HEK293 (cell line): ENCODE data around the gene MAPK9.
A peak's percentile ranks its signal among the peaks of the same experiment; 100 is the strongest.

Experiments
- CTCF ChIA-PET: fragments of 350-600 bp; formaldehyde crosslinking; extraction: SDS; loops from one replicate; lab custom pipeline; 2021; ENCODE audit warnings: antibody characterized with exemption; lab: Yijun Ruan, JAX
- POLR2A ChIA-PET: fragments of 300-600 bp; formaldehyde crosslinking; extraction: SDS; loops from one replicate; lab custom pipeline; 2020; ENCODE audit warnings: antibody characterized with exemption, inconsistent platforms; lab: Yijun Ruan, JAX
- H3K27ac ChIP-seq: fragments of 200-500 bp; sonication (Bioruptor generic); 2 replicates; pipeline ENCODE4 v1.5.1; 2014; ENCODE audit warnings: low read depth, low read length, control low read depth, inconsistent platforms; ENCODE audit errors: extremely low read depth
- H3K36me3 ChIP-seq, 2 experiments: fragments of 200-500 bp in 1 of 2; sonication (Bioruptor generic) in 1 of 2; 1 replicate in 1 of 2; 2 replicates in 1 of 2; pipeline ENCODE4 v1.5.1; 2014 to 2017; ENCODE audit warnings: inconsistent platforms in 2 of 2, low read length in 2 of 2; ENCODE audit not compliant: control insufficient read depth in 2 of 2, insufficient read depth in 1 of 2
- H3K4me1 ChIP-seq: fragments of 200-500 bp; sonication (Bioruptor generic); 2 replicates; pipeline ENCODE4 v1.5.1; 2014; ENCODE audit warnings: mild to moderate bottlenecking, low read length, inconsistent platforms; ENCODE audit not compliant: control insufficient read depth, insufficient read depth
- H3K4me3 ChIP-seq: 2 replicates; pipeline ENCODE4 v1.5.1; 2011; ENCODE audit warnings: low read depth, mild to moderate bottlenecking, control low read depth, low read length, moderate library complexity
- H3K9me3 ChIP-seq: fragments of 200-500 bp; sonication (Bioruptor generic); 2 replicates; pipeline ENCODE4 v1.5.1; 2014; ENCODE audit warnings: low read depth, low read length, inconsistent platforms; ENCODE audit not compliant: control insufficient read depth, insufficient read depth
- HOXC10 ChIP-seq: sonication (generic); formaldehyde crosslinking; IDR thresholded peaks from 2 replicates; pipeline ENCODE4 v1.8.1; 2023; ENCODE audit warnings: mild to moderate bottlenecking, missing genetic modification reagents
- SP7 ChIP-seq: fragments of 450-650 bp; formaldehyde crosslinking; IDR thresholded peaks from 2 replicates; pipeline ENCODE4 v1.5.1; 2016; ENCODE audit warnings: missing biosample characterization, missing genetic modification characterization
- TRIM28 ChIP-seq: IDR thresholded peaks from 2 replicates; pipeline ENCODE4 v1.6.1; 2011; ENCODE audit warnings: low read length, control low read depth, borderline replicate concordance
- ZBTB17 ChIP-seq: fragments of 450-650 bp; formaldehyde crosslinking; IDR thresholded peaks from 2 replicates; pipeline ENCODE4 v1.5.1; 2016; ENCODE audit warnings: missing biosample characterization, missing genetic modification characterization
- ZBTB8A ChIP-seq: fragments of 450-650 bp; formaldehyde crosslinking; IDR thresholded peaks from 2 replicates; pipeline ENCODE4 v1.5.1; 2016; ENCODE audit warnings: missing biosample characterization, missing genetic modification characterization
- ZEB2 ChIP-seq: fragments of 450-650 bp; formaldehyde crosslinking; IDR thresholded peaks from 2 replicates; pipeline ENCODE4 v1.5.1; 2016; ENCODE audit warnings: missing biosample characterization, missing genetic modification characterization
- ZIC2 ChIP-seq: fragments of 450-650 bp; formaldehyde crosslinking; IDR thresholded peaks from 2 replicates; pipeline ENCODE4 v1.5.1; 2016; ENCODE audit warnings: missing biosample characterization, missing genetic modification characterization
- ZNF132 ChIP-seq: fragments of 450-650 bp; formaldehyde crosslinking; IDR thresholded peaks from 2 replicates; pipeline ENCODE4 v1.5.1; 2017; ENCODE audit warnings: missing biosample characterization, missing genetic modification characterization, borderline replicate concordance
- ZNF184 ChIP-seq: fragments of 450-650 bp; IDR thresholded peaks from 2 replicates; pipeline ENCODE4 v1.5.1; 2018; ENCODE audit warnings: missing biosample characterization, mild to moderate bottlenecking, missing genetic modification characterization
- ZNF366 ChIP-seq: fragments of 450-650 bp; formaldehyde crosslinking; conservative IDR thresholded peaks from 2 replicates; pipeline ENCODE4 v1.5.1; 2016; ENCODE audit warnings: missing biosample characterization, missing genetic modification characterization
- ZNF391 ChIP-seq: fragments of 450-650 bp; formaldehyde crosslinking; IDR thresholded peaks from 2 replicates; pipeline ENCODE4 v1.5.1; 2016; ENCODE audit warnings: low read depth, missing biosample characterization, missing genetic modification characterization, borderline replicate concordance
- ZNF433 ChIP-seq: fragments of 450-650 bp; formaldehyde crosslinking; IDR thresholded peaks from 2 replicates; pipeline ENCODE4 v1.5.1; 2016; ENCODE audit warnings: missing biosample characterization, missing genetic modification characterization, low read depth
- ZNF473 ChIP-seq: fragments of 450-650 bp; formaldehyde crosslinking; IDR thresholded peaks from 2 replicates; pipeline ENCODE4 v1.5.1; 2017; ENCODE audit warnings: missing biosample characterization, missing genetic modification characterization
- ZNF488 ChIP-seq: fragments of 450-650 bp; formaldehyde crosslinking; IDR thresholded peaks from 2 replicates; pipeline ENCODE4 v1.5.1; 2016; ENCODE audit warnings: missing biosample characterization, missing genetic modification characterization
- ZNF585B ChIP-seq: fragments of 450-650 bp; formaldehyde crosslinking; IDR thresholded peaks from 2 replicates; pipeline ENCODE4 v1.5.1; 2016; ENCODE audit warnings: missing biosample characterization, missing genetic modification characterization
- ZNF629 ChIP-seq: fragments of 450-650 bp; formaldehyde crosslinking; IDR thresholded peaks from 2 replicates; pipeline ENCODE4 v1.5.1; 2017; ENCODE audit warnings: missing biosample characterization, missing genetic modification characterization
- ZNF654 ChIP-seq: fragments of 450-650 bp; formaldehyde crosslinking; IDR thresholded peaks from 2 replicates; pipeline ENCODE4 v1.5.1; 2016; ENCODE audit warnings: low read depth, missing biosample characterization, missing genetic modification characterization
- ZNF658 ChIP-seq: fragments of 450-650 bp; formaldehyde crosslinking; IDR thresholded peaks from 2 replicates; pipeline ENCODE4; 2016; ENCODE audit warnings: missing biosample characterization, missing genetic modification characterization
- ZNF664 ChIP-seq: fragments of 450-650 bp; formaldehyde crosslinking; IDR thresholded peaks from 2 replicates; pipeline ENCODE4 v1.5.1; 2016; ENCODE audit warnings: missing biosample characterization, missing genetic modification characterization
- ZNF701 ChIP-seq: fragments of 450-650 bp; formaldehyde crosslinking; IDR thresholded peaks from 2 replicates; pipeline ENCODE4 v1.5.1; 2016; ENCODE audit warnings: missing biosample characterization, missing genetic modification characterization
- ZNF776 ChIP-seq: fragments of 450-650 bp; formaldehyde crosslinking; IDR thresholded peaks from 2 replicates; pipeline ENCODE4 v1.5.0; 2017; ENCODE audit warnings: missing biosample characterization, missing genetic modification characterization, borderline replicate concordance
- ZNF791 ChIP-seq: fragments of 450-650 bp; formaldehyde crosslinking; IDR thresholded peaks from 2 replicates; pipeline ENCODE4 v1.5.1; 2016; ENCODE audit warnings: missing biosample characterization, missing genetic modification characterization
- ZSCAN30 ChIP-seq: fragments of 450-650 bp; IDR thresholded peaks from 2 replicates; pipeline ENCODE4 v1.5.1; 2018; ENCODE audit warnings: missing biosample characterization, mild to moderate bottlenecking, missing genetic modification characterization, moderate library complexity
- TF ChIP-seq, protein P1 (sequence below): fragments of 450-650 bp; formaldehyde crosslinking; IDR thresholded peaks from 2 replicates; pipeline ENCODE4 v1.5.1; 2016; ENCODE audit warnings: missing biosample characterization, missing genetic modification characterization
- TF ChIP-seq, protein P2 (sequence below): fragments of 450-650 bp; formaldehyde crosslinking; IDR thresholded peaks from 2 replicates; pipeline ENCODE4 v1.5.1; 2016; ENCODE audit warnings: missing biosample characterization, missing genetic modification characterization, borderline replicate concordance

The MAPK9 gene

GRCh38 chr5:180205916-180206315 lies 86.0 kb downstream of the MAPK9 start:
- no peaks in the 10 kb centered on the region for H3K9me3 ChIP-seq
- H3K4me3 ChIP-seq: no peak overlapping the region
- ChIA-PET CTCF (no interaction called here), POLR2A (no interaction called here)
- H3K36me3 ChIP-seq: no peaks in the 10 kb centered on the region
- H3K4me1 ChIP-seq: no peaks in the 10 kb centered on the region; the same call in 1 of the 2 replicates
- H3K27ac ChIP-seq: no peak overlapping the region
- TF ChIP-seq ZNF585B (tag by site-specific recombination) (no peak), ZNF776 (tag by site-specific recombination) (no peak), ZSCAN30 (no peak), ZNF391 (tag by site-specific recombination) (no peak), ZNF473 (tag by site-specific recombination) (no peak), ZBTB8A (tag by site-specific recombination) (no peak)
- TF ChIP-seq, protein P1, sequence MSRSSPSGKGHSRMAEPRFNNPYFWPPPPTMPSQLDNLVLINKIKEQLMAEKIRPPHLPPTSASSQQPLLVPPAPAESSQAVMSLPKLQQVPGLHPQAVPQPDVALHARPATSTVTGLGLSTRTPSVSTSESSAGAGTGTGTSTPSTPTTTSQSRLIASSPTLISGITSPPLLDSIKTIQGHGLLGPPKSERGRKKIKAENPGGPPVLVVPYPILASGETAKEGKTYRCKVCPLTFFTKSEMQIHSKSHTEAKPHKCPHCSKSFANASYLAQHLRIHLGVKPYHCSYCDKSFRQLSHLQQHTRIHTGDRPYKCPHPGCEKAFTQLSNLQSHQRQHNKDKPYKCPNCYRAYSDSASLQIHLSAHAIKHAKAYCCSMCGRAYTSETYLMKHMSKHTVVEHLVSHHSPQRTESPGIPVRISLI (tag by site-specific recombination): no peak

DNA sequence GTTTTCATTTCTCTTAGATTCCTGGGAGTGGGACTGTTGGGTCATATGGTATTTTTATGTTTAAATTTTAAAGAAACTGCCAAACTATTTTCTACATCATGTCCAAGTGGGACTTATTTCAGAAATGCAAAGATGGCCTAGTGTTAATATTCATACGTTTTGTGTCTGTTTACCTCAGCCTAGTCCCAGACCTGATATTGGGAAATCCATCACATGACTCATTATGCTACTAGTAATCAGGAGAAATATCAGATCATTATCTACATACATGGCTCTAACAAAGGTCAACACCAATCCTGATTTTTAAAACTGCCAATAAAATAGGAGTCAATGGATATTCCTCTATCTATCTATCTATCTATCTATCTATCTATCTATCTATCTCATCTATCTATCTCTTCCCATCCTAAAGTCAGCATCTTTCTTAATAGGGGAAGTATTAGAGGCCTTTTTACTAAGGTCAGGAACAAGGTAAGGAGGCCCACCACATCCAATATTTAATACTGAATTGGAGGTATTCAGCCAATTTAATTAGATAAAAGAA lies 87.5 kb downstream of the MAPK9 start:
- H3K4me1 ChIP-seq: no peaks in the 10 kb centered on the region; the same call in 1 of the 2 replicates
- H3K36me3 ChIP-seq: no peaks in the 10 kb centered on the region
- H3K4me3 ChIP-seq: no peak overlapping the region
- no peak for TF ChIP-seq ZIC2 (tag by site-specific recombination)
- no peak for TF ChIP-seq ZNF132 (tag by site-specific recombination)
- TF ChIP-seq ZNF701: no peak
- peak; percentile 52; the same call in 1 of the 2 replicates for TF ChIP-seq ZNF366 (tag by site-specific recombination)
- TF ChIP-seq ZNF654 (tag by site-specific recombination): no peak
- POLR2A ChIA-PET: no interaction called here
- no peak overlapping the region for H3K27ac ChIP-seq
- CTCF ChIA-PET: interaction anchor here (0.7 kb wide), 1 partner anchor 454 kb away, joined by 3 read pairs; no protein-coding TSS in a partner anchor
- no peaks in the 10 kb centered on the region for H3K9me3 ChIP-seq

DNA sequence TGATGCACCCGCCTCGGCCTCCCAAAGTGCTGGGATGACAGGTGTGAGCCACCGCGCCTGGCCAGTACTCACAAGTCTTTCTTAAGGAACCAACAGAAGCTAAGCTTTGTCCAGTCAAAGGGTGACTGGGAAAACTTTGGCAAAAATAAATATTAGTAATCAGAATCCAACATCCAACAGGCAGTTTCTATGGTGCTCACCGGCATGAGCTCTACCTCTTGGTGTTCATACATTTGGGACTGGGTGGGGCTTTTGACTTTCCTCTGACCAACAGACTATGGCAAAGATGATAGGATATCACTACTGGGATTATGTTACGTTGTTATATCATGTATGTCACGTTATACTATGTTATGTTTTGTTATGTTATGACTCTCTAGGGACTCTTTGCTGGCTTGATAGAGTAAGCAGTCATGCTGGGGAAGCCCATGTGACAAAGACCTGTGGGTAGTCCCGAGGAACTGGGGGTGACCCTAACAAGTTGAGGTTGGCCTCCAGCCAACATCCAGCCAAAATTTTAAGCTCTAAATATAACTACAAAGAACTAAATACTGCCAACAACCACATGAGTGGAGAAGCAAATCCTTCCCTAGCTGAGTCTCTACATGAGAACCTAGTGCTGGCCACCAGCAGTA lies 88.8 kb downstream of the MAPK9 start:
- Histone ChIP-seq H3K4me3 (no peak overlapping the region), H3K27ac (no peak overlapping the region), H3K36me3 (no peaks in the 10 kb centered on the region), H3K4me1 (no peaks in the 10 kb centered on the region), H3K9me3 (no peaks in the 10 kb centered on the region)
- ChIA-PET POLR2A (no interaction called here), CTCF (interaction anchor here (1.0 to 2.0 kb wide), 4 partner anchors 126 to 268 kb away, joined by 3 to 9 read pairs (median 4); no protein-coding TSS in a partner anchor)
- no peak for TF ChIP-seq ZNF791 (tag by site-specific recombination)
- 0 out of 2 replicates have a peak, but pooled peaks have one; percentile 56 for TF ChIP-seq ZNF184 (tag by site-specific recombination)
- no peak for TF ChIP-seq SP7 (tag by site-specific recombination)
- no peak for TF ChIP-seq TRIM28
- TF ChIP-seq, protein P2, sequence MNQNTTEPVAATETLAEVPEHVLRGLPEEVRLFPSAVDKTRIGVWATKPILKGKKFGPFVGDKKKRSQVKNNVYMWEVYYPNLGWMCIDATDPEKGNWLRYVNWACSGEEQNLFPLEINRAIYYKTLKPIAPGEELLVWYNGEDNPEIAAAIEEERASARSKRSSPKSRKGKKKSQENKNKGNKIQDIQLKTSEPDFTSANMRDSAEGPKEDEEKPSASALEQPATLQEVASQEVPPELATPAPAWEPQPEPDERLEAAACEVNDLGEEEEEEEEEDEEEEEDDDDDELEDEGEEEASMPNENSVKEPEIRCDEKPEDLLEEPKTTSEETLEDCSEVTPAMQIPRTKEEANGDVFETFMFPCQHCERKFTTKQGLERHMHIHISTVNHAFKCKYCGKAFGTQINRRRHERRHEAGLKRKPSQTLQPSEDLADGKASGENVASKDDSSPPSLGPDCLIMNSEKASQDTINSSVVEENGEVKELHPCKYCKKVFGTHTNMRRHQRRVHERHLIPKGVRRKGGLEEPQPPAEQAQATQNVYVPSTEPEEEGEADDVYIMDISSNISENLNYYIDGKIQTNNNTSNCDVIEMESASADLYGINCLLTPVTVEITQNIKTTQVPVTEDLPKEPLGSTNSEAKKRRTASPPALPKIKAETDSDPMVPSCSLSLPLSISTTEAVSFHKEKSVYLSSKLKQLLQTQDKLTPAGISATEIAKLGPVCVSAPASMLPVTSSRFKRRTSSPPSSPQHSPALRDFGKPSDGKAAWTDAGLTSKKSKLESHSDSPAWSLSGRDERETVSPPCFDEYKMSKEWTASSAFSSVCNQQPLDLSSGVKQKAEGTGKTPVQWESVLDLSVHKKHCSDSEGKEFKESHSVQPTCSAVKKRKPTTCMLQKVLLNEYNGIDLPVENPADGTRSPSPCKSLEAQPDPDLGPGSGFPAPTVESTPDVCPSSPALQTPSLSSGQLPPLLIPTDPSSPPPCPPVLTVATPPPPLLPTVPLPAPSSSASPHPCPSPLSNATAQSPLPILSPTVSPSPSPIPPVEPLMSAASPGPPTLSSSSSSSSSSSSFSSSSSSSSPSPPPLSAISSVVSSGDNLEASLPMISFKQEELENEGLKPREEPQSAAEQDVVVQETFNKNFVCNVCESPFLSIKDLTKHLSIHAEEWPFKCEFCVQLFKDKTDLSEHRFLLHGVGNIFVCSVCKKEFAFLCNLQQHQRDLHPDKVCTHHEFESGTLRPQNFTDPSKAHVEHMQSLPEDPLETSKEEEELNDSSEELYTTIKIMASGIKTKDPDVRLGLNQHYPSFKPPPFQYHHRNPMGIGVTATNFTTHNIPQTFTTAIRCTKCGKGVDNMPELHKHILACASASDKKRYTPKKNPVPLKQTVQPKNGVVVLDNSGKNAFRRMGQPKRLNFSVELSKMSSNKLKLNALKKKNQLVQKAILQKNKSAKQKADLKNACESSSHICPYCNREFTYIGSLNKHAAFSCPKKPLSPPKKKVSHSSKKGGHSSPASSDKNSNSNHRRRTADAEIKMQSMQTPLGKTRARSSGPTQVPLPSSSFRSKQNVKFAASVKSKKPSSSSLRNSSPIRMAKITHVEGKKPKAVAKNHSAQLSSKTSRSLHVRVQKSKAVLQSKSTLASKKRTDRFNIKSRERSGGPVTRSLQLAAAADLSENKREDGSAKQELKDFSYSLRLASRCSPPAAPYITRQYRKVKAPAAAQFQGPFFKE (tag by site-specific recombination): no peak
- peak; percentile 30; the same call in 1 of the 2 replicates for TF ChIP-seq ZEB2 (tag by site-specific recombination)
- TF ChIP-seq HOXC10 (CRISPR knock-in tag): no peak
- TF ChIP-seq ZNF488: no peak
- no peak for TF ChIP-seq ZNF433 (tag by site-specific recombination)
- TF ChIP-seq ZNF664 (tag by site-specific recombination): no peak
- peak; percentile 18; the same call in 1 of the 2 replicates for TF ChIP-seq ZBTB17 (tag by site-specific recombination)
- TF ChIP-seq ZNF366 (tag by site-specific recombination): peak; percentile 46; the same call in 1 of the 2 replicates
- TF ChIP-seq ZNF629 (tag by site-specific recombination): peak; percentile 82
- TF ChIP-seq ZNF658: no peak
